Omental fat pad (tissue), 4 donors: ENCODE results near the gene ATXN10. TPM values are rescaled to one million over a fixed set of nuclear protein-coding genes. Genes with fewer than 3 reads are reported as not detected.
"Not testable (repeated sequence)": the region's sequence is repeated elsewhere in the genome, so short reads cannot be mapped to it uniquely, and the experiment has no call there.

ENCODE experiments used
- ATAC-seq: fragments of 150-250 bp; one replicate; pipeline ENCODE4 v1.9.1; 2016; ENCODE audit warnings: mild to moderate bottlenecking, moderate library complexity; ENCODE audit not compliant: low FRiP score
- DNase-seq: peaks from one replicate; pipeline ENCODE4 v3.0.0-alpha.2; 2019; ENCODE audit warnings: low spot score
- CTCF ChIP-seq, 3 donors: fragments of 450-650 bp; IDR thresholded peaks; one replicate each; pipeline ENCODE4 v1.5.1; 2016 to 2017; ENCODE audit warnings: antibody characterized with exemption in 3 of 3, mild to moderate bottlenecking in 3 of 3, moderate library complexity in 2 of 3
- total RNA-seq, 4 donors: library from RNA; depleted of rRNA; stranded (reverse); fragments of >200 nt; gene quantifications; one replicate each; pipeline ENCODE4 v1.1.0, GENCODE V29; 2016

The ATXN10 gene
- total RNA-seq, 4 donors from 2014 or later = 80.9 to 127 (median 103) TPM

- DNase-seq = no peak
- TF ChIP-seq CTCF (IDR thresholded peaks at IDR 0.05) = no peak
- peak; percentile 59 for ATAC-seq
These were observed 37.6 kb downstream of the ATXN10 start for GRCh38 chr22:45709060-45709739.

DNA sequence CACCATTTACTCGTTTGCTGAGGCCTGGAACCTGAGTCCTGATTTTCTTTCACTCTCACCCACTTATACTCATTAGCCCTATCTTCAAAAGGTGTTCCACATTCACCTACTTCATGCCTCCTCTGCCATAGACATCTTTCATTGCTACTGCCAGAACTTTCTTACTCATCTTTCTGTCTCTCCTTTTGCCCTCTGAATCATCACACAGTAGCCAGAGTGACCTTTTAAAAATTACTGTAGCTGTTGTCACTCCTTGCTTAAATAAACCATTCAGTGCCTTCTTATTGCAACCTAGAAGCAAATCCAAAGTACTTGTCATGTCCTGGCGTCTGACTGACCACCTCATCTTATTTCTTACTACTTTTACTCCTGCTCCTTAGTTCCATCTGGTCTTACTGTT, 38.2 kb downstream of the ATXN10 start:
- DNase-seq = no peak
- ATAC-seq = peak; percentile 62
- no peak for TF ChIP-seq CTCF (IDR thresholded peaks at IDR 0.05)

GRCh38 chr22:45710469-45710868, 38.8 kb downstream of the ATXN10 start:
- no peak for TF ChIP-seq CTCF (IDR thresholded peaks at IDR 0.05)
- ATAC-seq = no peak
- DNase-seq = no peak

DNA sequence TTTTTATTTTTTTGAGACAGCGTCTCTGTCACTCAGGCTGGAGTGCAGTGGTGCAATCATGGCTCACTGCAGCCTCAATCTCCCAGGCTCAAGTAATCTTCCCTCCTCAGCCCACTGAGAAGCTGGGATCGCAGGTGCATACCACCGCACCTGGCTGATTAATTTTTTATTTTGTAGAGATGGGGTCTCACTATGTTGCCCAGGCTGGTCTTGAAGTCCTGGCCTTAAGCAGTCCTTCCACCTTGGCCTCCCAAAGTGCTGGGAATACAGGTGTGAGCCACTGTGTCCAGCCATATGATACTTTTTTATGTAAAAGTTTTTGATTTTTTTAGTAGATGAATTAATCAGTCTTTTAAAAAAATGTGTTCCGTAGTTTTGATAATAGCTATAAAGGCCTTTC, 42.8 kb downstream of the ATXN10 start:
- ATAC-seq, DNase-seq: not testable (repeated sequence)

- DNase-seq = no peak
- no peak for ATAC-seq
- TF ChIP-seq CTCF (IDR thresholded peaks at IDR 0.05) = no peak
These were observed 46.2 kb downstream of the ATXN10 start for GRCh38 chr22:45717789-45718188.

- no peak for TF ChIP-seq CTCF (IDR thresholded peaks at IDR 0.05)
- no peak for DNase-seq
- no peak for ATAC-seq
These were observed 46.8 kb downstream of the ATXN10 start for GRCh38 chr22:45718391-45718790.

DNA sequence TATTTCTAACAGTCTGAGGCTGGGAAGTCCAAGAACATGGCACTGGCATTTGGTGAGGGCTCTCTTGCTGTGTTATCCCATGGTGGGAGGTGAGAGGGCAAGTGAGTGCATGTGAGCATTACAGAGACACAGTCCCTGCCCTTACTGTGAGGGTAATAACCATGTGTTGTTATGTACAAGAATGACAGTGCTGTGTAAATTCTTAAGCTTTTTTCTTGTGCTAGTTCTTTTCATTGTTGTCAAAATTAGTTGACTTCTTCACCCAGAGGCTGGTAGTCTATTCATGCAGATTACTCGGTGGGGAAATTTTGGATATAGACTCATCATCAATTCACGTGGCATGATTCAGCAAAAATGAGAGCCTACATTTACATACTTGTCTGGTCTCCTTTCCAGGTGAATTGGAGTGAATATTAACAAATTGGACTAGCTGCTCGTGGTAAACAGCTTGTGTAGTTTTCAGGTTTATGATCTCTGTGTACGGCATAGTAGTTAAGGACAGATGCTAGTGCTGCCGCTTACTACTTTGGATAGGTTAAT, 49.3 kb downstream of the ATXN10 start:
- TF ChIP-seq CTCF (IDR thresholded peaks at IDR 0.05) = no peak
- DNase-seq (no peak), ATAC-seq (no peak)
